ENCODE results near the gene SEMA4C.

SEMA4C gene

DNA sequence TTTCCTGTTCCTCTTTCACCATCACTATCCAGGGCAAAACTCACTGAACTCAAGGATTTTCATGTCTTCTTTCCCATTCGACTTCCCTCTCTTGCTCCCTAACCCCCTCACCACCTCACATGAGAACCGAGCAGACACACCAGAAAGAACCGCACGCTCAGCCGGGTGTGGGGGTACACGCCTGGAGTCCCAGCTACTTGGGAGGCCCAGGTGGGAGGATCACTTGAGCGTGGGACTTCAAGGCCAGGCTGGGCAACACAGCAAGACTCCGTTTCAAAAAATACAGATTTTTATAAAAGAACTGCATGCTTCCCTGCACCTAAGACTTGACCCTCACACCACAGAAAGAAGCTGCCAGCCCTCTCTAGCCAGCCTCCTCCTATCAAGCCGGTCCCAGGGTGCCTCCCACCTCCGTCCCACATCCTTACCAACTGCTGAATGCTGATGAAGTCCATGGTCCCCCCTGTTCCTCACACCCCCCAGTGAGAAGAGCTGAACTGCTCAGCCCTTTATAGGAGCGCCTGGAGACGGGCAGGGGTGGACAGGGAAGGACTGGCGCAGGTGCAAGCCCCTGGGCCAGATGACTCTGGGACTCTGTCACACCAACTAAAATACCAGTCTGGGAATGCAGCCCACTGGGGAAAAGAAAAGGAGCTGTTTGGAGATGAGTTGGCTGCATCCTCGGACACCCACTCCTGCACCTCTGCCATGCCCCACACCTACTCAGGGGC lies 26.2 kb downstream of the SEMA4C start, which contains the start of gene ANKRD23:
Gene ANKRD23, minus strand, starts transcription at position 484 of the 731 bp plus-strand sequence. Its CDS starts 29 bp downstream, at position 455.
- no peak for DNase-seq (ENCODE audit: low spot score)

DNA sequence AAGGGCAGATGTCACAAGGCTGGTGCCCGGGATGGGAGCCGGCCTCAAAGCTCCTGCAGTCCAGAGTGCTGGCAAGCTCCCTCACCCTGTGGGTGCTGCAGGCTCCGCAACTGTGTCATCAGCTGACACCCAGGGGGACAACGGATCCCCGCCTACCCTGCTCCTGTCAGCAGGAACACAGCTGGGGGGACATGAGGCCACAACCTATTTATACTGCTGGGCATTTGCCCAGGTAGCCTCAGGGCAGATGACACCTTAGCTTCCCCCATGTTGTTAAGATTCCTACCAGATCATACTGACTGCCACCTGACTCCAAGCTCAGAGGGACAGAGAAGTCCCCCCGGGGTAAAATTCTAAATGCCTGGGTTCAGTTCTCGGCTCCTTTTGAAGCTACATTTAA lies 27.3 kb downstream of the SEMA4C start:
- DNase-seq (ENCODE audit: low spot score) = no peak

DNA sequence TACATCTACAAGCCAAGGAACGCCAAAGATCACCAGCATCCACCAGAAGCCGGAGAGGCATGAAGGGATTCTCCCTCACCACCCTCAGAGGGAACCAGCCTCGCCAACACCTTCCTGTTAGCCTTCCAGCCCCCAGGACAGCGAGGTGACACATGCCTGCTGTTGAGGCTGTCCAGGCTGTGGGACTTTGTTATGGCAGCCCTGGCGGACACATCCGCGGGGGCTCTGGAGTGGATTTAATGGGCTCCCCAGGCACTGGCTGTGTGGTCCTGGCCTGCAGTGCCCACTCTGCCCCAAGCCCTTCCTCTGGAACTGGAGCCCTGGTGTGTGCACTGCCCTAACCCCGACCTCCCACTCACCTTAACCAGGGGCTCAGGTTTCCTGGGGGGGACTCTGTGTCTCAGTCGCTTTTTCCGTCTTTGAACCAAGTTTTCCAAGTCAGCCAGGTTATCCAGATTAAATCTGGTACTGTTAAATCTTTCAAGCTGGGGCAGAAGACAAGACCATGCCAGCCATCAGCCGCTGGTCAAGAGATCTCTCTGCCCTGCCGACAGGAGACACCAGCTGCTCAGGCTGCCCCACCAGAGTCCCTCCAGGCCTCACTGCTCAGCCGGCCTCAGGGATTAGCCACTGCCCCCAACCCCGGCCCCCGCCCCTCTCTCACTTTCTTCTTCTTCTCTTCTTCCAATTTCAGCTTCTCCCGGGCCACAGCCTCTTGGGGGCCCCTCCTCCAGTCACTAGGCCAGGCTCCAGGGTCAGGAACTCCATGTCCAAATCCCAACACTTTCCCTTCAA lies 28.0 kb downstream of the SEMA4C start:
- no peak for DNase-seq (ENCODE audit: low spot score)

DNA sequence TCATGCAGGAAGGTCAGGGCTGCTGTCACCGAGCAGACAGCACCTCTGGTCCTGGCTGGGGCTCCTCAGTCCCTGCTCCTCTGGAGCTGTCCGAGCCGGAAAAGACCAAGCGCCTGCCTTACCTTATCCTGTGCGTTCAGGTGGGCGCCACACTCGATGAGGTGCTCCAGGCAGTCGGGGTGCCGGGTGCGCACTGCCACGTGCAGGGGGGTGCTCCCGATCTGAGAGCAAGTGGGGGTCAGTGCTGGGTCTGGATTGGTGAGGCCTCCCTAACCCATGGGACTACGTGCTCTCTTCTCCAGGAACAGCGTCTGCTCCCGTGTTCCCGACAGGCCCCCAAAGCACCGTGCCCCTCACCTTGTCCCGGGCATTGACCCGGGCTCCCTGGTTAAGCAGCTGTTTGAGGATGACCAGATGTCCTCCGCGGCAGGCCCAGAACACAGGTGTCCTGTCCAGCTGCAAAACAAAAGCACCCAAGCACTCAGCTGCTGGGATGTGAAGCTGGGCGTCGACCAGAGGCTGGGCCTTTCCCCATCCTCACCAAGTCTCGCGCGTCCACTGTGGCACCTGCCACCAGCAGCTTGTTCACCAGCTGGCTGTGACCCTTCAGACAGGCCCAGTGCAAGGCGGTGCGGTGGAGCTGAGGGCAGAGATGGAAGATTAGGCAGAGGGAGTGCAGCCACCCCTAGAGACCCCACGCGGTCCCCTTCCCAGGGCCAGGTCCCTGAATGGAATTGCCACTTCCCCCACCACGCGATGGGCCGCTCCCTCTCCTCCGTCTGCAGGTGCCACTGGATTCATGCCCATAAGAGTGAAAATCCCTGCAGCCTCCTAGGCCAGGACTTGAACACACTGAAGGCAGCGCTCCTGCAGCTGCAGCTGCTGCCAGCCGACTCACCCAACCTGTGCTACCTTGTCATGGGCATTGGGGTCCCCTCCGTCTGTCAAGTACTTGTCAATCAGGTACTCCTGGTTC lies 29.7 kb downstream of the SEMA4C start:
- no peak for DNase-seq (ENCODE audit: low spot score)

DNA sequence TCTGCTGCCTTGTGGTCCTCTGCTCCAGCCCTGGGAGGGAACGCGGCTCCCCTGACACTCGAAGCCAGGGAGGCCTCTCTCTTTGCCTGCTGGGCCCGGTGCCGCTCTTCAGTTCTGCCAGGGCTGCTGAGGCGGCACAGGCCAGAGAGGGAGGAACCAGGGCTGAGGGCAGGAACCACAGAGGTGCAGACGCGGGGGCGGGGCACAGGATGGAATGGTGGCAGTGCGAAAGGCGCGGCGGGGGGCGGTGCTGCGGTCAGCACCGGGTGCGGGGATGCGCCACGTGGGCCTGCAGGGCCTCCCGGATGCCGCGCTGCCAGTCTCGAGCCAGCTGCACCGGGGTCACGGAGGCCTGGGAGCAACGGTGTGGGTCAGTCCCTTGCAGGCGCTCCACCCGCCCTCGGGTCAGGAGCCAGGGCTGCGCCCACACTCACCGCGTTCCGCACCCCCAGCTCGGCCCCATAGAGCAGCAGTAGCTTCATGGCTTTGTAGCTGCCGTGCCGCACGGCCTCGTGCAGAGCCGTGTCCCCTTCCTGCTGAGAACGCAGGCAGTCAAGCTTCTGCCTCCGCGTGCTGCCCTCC lies 30.5 kb downstream of the SEMA4C start:
- no peak for DNase-seq (ENCODE audit: low spot score)

DNA sequence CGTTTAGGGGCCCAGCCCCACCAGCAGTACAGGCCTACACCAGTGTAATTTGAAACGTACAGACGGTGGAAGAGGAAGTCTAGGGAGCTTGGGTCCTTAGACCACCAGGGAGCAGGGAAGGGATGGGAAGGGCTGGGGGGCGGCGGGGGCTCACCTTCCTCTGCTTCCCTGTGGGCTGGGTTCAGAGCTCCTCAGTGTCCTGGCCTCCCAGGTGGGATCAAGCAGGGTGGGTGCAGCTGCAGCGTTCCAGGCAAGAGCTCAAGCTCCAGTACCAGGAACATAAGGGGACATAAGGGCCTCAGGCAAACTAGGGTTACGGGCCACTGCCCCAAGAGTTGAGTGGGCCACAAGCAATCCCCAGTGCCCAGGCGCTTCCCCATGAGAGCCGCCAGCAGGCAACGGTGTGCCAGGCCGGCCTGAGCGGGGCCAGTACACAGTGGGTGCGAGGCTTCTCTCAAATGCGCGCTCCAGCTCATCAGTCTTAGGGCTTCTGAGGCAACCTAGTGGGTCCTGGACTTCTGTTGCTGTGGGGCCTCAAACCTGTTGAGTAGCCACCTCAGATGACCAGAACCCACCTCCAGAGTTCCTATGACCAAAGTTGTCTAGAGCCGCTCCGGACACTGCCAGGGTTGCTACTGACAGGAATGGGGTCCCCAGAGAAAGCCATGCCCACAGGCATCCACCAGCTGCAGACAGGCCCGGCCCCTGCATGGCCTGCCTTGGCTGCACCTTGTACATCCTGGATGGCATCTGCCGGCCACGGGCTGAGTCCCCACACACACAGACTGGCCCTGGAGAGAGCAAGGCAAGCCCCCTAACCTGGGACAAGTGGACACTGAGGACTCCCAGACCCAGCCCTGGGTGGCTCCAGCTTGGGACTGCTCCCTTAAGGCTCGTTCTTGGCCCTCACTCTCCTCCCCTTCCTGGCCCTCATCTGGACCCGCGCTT lies 31.3 kb downstream of the SEMA4C start:
- DNase-seq (ENCODE audit: low spot score) = no peak

DNA sequence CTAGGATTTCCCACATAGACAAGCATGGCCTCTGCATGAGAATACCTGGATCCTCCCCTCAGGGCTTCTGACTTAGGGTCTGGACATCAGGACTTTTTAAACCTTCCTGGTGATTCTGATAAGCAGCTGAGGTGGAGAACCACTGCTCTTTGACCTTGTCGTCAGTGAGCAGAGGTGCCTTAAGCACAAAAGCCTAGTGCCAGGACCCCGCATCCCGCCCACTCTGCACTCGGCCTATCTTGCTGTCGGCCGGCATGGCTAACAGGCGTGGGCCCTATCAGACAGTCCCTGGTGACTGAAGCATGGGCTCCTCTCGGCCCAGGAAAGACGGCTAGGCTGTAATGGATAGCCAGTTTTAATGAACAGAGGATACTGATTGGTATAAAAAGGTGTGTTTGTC lies 32.3 kb downstream of the SEMA4C start:
- no peak for DNase-seq (ENCODE audit: low spot score)

DNA sequence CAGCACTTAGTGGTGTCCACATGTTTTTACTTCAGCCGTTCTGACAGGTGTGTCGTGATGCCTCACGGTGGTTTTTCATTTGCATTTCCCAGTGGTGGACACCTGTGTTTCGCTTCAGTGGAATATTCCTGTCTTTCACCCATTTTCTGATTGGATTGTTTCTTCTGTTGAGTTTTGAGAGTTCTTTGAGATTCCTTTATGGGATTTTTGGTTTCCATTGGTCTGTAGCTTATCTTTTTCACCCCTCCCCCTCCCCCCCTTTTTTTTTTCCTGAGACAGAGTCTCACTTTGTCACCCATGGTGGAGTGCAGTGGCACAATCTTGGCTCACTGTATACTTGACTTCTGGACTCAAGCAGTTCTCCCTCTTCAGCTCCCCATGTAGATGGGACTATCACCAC lies 34.0 kb downstream of the SEMA4C start:
- no peak for DNase-seq (ENCODE audit: low spot score)

DNA sequence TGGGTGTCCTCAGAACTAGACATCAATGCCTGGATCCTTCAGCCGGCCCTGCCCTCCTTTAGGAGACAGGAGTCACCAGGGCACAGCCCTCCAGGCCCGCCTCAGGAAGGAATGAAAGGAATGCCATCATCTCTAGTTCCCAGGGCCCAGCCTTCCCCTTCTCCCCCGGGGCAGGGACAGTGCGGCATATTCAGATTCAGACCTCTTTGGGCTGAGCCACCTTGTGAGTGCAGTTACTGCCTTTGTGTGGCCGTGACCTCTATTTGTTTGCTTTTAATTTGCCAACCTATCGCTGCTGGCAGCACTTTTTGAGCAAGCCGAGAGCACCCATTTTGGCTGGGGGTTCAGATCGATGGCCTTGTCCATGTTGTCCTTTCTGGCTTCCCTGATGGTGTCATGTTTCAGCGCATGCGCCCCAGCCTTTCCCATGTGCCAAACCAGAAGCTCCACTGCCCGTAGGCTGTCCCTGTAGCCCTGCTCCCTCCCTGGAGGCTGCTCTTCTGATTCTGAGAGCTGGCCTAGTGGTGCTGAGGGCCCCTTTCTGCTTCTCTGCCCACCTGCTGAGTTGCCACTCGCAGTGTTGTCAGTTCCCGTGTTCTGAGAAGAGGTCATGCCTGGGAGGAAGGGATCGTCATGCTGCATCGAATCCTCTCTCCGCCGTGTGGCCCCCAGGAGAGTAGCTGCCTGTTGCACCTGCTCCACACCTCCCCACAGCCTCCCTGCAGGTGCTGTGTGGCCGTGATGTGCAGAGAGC lies 36.9 kb downstream of the SEMA4C start:
- no peak for DNase-seq (ENCODE audit: low spot score)

DNA sequence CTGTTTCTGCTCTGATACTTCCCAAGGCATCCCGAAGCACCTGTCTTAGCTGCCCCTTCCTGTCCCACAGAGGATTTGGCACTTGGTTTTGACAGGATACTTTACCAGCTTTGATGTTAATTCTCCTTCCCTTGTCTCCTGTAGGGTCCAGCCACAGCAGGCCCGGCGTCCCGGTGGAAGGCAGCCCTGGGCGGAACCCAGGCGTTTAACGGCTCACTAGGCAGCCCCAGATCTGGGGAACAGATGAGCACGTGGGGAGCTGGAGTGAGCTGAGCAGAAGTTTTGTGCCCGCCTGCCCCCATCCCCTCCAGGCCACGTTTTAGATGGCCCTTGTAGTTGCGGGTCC lies 37.5 kb downstream of the SEMA4C start:
- no peak for DNase-seq (ENCODE audit: low spot score)

DNA sequence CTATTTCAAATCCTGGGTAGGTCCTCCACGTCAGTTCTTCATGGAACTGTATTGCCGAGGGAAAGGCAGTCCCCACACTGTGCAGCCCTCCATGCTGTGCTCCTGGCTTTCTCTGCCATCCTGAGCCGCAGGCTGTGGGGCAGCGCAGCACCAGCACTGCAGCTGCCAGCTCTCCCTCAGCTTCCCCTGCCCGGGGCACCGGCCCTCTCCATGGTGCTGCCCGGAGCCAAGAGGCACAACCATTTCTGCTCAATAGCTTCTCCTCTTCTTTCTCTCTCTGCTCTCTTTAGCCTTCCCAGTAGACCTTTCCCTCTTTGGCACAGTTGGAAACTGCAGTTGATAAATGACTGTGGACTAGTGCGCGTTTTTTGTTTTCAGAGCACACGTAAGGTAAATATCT lies 38.2 kb downstream of the SEMA4C start:
- no peak for DNase-seq (ENCODE audit: low spot score)

DNA sequence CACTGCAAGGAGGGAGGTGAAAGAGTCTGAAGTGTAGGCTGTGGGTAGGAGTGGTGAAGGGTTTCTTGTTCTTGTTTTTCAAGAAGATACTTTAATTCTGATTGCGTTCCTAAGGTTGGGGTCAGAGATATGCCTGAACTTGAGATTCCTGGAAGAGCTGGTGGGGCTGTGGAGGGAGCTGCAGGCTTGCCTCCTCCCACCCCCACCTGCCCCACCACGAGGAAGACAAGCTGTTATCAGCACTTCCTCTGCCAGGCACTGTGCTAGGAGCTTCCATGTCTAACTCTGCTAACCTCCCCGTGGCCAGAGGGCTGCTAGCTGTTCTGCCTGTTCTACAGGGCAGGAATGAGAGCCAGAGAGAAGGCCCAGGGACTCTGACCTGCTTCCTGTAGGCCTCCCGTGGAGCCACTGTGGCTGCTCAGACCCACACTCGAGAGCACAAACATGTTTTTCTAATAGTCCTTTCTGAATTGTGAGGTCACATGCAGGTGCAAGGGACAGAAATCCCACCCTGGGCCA lies 39.8 kb downstream of the SEMA4C start:
- DNase-seq (ENCODE audit: low spot score) = no peak

DNA sequence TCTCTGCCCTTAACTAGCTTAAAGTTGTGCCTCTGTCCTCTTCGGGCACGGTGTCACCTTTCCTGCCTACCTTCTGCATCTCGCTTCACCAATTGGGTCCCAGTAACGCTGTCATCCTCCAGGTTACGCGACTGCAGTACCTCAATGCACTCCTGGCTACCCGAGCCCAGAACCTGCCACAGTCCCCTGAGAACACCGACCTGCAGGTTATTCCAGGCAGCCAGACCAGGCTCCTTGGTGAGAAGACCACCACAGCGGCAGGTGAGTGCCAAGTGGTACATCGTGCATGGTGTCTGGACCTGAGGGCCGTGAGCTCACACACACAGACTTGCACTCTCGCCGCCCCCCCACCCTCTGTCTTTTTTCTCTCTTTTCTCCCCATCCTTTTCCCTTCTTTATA lies 41.0 kb downstream of the SEMA4C start:
- DNase-seq (ENCODE audit: low spot score) = no peak

DNA sequence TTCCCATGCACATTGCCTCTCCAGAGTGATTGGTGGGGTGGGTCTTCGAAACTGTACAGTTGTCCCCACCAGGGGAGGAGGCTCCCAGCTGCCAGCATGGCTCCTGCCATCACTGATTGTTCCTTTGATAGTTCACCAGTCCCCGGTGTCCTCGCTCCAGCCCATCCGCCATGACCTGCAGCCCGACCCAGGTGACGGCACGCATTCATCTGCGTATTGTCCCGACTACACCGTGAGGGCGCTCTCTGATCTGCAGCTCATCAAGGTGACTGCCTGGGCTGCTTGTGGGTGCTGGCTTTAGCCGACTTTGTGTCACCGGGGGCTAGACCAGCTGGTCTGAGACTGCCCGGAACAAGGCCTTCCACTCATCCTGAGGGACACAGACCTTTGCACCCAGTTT lies 41.4 kb downstream of the SEMA4C start:
- no peak for DNase-seq (ENCODE audit: low spot score)

DNA sequence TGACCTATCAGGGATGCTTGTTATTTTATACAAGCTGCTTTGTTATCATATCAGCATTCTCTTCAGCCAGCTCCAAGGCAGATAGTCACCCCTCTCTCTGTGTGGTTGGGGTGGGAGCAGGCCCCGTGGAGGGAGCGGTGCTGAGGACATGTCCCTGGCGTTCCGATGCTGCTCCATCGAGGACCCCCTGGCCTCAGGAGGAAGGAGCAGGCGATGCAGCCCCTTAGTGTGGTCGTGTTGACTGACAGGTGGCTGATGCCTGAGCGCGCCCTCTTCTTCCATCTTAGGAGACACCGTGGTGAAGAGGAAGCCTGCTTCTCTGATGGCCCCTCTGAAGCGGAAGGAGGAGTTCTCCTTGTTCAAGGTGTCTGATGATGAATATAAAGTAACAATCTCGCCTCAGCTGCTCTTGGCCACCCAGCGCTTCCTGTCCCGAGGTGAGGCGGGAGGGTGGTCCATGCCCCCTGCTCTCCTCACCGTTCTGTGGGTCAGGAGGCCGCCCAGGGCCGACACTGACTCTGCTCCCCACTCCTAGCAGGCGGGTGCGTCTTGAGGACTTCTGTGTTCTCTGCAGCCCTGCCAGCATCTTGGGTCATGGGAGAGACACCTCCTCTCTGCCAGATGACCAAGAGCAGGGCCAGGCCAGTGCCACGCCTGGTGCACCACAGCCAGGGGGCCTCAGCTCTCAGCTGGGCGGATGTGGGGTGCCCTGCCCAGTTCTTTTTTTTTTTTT lies 43.2 kb downstream of the SEMA4C start:
- no peak for DNase-seq (ENCODE audit: low spot score)

DNA sequence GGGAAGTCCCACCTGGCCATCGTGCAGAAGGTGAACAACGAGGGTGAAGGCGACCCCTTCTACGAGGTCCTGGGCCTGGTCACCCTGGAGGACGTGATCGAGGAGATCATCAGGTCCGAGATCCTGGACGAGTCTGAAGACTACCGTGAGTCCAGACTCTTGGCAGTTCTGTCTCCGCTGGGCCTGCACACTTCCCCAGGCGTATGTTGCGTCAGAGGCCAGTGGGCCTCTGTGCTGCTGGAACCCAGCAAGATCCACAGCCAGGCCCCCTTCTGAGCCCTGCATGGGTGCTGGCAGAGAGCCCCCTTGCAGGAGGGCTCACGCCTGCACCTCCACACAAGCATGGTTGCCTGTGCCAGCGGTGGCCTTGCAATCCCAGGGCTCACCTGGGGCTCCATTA lies 44.8 kb downstream of the SEMA4C start:
- no peak for DNase-seq (ENCODE audit: low spot score)

DNA sequence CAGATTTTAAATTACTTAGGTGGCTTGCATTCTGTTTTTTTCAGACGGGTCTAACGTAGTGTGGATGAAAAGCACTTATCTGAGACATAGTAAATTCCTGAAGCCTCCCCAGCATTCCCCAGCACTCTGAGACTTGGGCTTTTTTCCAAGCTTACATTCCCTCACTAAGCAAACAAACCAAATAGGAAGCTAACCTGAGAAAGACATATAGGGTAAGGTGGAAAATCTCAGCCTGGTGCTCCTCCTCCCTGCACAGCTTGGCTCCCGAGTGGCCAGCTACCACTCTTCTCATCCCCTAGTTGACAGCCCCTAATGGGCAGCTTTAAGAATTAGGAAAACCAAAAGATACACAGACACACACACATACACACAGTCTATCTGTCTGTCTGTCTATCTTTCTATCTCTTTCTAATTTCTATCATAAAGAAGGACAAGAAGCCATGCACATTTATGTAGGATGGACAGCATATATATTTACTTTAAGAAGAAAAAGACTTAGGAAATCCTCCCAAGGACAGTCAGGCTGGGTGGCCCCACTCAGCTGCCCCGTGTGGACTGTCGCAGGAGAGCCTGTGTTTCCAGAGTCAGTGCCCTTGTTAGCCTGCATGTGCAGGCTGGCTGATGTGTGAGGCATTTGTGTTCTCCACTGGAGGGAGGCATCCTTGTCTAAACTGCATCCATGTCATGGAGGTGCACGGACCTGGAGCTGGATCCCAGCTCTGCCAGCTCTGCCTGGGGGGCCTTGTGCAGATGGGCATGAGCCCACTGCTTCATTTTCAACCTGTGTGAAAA lies 45.6 kb downstream of the SEMA4C start:
- DNase-seq (ENCODE audit: low spot score) = no peak

DNA sequence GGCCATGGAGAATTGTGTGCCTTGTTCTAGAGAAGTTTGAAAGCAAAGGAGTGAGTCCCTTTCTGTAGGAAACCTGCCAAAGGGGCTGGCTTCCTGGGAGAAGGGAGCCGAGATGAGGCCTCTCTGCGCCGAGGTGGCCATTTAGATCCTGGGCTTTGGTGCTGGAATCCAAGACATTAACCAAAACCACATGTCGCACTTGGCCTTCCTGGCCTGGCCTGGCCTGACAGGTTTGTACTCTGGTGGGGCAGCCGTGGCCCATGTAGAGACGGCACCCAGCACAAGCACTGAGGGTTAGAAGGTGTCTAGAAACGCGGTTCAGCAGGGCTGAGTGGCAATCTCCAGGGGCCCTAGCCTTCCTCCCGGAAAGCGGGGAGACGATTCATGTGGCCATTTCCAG lies 46.7 kb downstream of the SEMA4C start:
- DNase-seq (ENCODE audit: low spot score) = no peak

Data from SK-N-DZ (cell line).